HG03558 (cell line): ENCODE data around the gene DOK7.

Experiments used
- ATAC-seq: cut with Tn5 transposase; IDR thresholded peaks from one replicate; pipeline ENCODE4 v1.9.1; 2021; ENCODE audit warnings: moderate number of reproducible peaks; ENCODE audit not compliant: unreplicated experiment; ENCODE audit errors: extremely low read depth

DOK7 gene

DNA sequence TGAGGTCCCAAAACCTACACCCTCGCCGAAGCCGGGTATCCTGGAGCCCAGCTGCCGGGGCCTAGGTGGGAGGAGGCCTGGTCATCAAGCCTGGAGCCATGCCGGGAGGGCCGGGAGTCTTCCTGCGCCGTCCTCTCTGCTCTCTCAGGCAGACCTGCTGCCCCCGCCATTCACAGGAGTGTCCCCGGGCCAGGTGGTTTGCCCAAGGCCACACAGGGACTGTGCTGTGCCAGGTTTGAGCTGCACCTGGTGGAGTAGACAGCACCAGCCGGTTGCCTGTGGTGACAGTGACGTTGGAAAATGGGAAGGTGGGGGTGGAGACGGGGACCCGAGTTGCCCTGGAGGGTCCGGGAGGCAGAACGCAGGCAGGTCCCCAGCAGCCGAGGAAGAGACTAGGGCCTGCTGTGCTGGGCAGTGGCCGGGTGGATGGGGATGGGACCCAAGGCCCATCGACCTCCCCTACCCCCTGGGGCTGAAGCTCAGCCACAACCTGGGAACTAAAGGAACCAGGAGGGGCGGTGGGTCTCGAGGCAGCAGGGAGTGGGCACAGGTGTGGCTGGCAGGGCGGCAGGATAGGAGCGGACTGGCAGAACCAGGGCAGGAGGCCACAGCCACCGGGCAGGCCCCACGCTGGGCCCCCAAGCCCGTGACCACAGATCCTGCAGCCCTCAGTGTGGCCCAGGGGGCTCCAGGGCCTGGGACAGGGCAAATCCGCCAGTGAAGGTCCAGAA lies 9.5 kb downstream of the DOK7 start:
- no peak for ATAC-seq

DNA sequence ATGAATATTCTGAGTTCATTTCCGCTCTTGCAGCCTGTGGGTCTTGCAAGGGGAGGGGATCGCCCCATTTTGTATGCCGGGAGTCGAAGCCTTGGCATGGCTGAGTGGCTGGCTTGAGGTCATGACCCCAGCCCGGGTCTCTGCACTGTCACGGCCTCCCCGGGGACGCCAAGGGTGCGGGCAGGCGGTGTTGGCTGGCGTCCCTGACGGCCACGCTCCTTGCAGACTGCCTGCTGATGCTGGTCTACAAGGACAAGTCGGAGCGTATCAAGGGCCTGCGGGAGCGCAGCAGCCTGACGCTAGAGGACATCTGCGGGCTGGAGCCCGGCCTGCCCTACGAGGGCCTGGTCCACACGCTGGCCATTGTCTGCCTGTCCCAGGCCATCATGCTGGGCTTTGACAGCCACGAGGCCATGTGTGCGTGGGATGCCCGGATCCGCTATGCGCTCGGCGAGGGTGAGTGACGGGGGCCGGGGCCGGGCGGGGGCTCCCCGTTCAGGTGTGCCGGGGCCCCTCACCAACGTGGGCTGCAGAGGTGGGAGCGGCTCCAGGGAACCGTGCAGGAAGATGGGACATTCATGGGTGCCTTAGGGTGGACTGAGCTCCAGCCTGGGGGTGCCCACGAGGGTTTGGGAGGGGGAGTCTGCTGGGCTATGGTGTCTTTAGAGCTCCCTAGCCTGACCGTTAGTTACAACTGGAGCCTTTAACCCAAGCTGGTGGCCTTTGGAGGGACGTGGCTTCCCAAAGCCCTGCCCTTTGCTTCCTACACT lies 10.3 kb downstream of the DOK7 start:
- no peak for ATAC-seq

DNA sequence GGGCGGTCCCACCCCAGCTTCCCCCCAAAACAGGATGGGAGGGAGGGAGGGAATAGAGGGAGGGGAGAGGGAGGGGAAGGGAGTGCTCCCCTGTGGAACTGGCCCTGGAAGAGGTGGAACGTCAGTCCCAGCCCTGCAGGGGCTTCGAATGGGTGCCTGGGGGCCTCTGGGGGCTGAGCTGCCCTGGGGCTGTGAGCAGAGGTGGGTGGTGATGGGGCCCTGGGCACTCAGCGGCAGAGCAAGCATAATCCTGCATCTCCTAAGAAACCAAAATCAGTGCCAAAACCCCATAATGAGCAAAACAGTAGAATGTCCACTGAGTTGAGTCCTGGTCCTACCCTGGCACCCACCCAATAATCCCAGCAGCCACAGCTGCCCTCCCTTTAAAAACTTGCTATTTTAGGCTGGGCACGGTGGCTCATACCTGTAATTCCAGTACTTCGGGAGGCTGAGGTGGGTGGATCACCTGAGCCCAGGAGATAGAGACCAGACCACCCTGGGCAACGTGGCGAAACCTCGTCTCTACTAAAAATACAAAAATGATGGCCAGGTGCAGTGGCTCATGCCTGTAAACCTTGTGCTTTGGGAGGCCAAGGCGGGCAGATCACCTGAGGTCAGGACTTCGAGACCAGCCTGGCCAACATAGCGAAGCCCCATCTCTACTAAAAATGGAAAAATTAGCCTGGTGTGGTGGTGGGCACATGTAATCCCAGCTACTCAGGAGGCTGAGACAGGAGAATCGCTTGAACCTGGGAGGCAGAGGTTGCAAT lies 11.1 kb downstream of the DOK7 start:
- ATAC-seq, result no peak

- ATAC-seq, result no peak
Observed at GRCh38 chr4:3475041-3475712, 12.1 kb downstream of the DOK7 start.

GRCh38 chr4:3475713-3476260 lies 12.7 kb downstream of the DOK7 start:
- ATAC-seq, result no peak

DNA sequence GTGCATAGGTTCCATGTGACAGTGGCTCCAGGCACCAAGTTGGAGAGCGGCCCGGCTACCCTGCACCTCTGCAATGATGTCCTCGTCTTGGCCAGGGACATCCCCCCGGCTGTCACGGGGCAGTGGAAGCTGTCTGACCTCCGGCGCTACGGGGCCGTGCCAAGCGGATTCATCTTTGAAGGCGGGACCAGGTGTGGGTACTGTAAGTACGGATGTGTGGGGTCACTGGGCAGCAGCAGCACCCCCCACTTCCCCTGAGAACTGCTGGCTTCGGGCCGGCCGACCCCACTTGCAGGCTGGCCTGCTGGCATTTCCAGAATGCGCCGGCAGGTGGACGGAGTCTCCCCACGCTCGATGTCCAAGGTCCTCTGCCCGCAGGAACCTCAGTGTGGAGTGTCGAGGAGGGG lies 13.2 kb downstream of the DOK7 start:
- ATAC-seq, result no peak

- ATAC-seq, result no peak
Observed at GRCh38 chr4:3476936-3477749, 14.0 kb downstream of the DOK7 start.

DNA sequence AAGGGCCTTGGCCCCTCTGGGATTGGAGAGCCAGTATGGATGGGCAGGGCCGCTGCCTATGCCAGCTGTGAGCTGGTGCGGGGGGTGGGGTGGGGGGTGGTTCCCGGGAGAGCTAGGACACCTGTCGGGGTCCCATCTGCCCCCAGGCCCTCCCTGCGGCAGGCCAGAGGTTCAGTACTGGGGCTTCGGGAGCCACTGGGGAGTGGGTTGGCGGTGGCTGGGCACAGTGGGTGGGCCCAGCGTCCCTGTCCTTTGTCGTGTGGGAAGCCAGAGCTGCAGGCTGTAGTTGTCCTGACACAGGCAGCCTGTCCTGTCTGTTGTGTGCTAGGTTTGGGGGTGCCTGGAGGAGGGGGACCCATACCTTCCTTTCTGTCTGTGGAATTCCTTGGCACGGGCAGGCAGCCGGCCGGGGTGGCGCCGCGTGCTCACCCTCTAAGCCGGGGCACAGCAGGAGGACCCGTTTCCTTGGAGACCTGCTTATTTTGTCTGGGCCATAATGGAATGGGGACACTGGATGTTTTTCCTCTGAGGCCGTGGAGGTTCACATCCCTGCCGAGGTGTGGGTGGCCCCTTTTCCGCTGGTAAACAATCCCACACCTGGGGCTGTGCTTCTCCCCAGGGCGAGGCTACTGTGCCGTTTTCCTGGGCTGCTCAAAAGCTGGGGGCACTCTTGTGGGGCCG lies 14.8 kb downstream of the DOK7 start:
- ATAC-seq, result no peak

GRCh38 chr4:3478446-3479357 lies 15.6 kb downstream of the DOK7 start:
- no peak for ATAC-seq

- ATAC-seq, result no peak
Observed at GRCh38 chr4:3479358-3480101, 16.4 kb downstream of the DOK7 start.

GRCh38 chr4:3480528-3481112 lies 17.5 kb downstream of the DOK7 start:
- no peak for ATAC-seq

GRCh38 chr4:3481113-3481531 lies 18.0 kb downstream of the DOK7 start:
- no peak for ATAC-seq

DNA sequence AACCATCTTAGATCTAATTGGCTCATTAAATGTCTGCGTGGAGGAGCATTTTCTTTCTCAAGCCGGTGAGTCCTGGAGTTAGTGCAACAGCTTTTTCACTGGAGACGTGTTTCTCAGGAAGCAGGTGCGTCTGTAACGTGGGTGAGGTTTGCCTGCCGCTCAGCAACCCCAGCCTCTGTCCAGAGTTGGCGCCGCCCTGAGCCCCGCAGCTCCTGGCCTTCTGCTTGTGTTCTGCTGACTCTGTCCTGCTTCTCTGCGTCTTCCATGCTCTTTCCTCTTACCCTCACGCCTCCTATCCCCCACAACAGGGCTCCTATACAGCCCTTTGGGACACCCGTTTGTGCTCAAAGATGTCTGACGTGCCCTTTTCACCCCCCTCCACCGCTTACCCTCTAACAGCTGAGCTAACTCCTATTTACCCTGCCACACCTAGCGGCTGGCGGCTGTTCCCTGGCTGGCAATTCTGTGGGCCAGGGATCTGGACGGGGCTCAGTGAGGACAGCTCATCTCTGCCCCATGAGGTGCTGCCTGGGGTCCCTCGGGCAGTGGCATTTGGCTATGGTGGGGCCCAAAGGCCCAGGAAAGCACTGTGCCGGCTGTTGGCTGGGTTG lies 18.8 kb downstream of the DOK7 start:
- ATAC-seq, result no peak

DNA sequence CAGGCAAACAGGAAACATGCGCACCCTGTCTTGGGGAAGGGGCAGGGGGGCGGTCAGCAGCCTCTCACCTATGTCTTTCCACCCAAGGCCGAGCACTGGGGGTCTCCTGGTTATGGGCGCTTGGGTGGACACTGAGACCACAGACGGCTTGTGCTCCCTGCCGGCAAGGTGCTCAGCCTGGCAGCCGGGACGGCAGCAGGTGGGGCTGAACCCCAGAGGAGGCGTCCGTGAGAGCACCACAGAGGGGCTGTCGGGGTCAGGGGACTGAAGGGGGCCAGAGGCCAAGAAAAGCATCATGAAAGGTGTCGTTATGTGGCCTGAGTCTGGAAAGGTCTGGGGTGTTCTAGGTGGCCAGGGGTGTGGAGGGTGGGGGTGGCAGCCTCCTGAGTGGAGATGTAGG lies 19.6 kb downstream of the DOK7 start:
- no peak for ATAC-seq

DNA sequence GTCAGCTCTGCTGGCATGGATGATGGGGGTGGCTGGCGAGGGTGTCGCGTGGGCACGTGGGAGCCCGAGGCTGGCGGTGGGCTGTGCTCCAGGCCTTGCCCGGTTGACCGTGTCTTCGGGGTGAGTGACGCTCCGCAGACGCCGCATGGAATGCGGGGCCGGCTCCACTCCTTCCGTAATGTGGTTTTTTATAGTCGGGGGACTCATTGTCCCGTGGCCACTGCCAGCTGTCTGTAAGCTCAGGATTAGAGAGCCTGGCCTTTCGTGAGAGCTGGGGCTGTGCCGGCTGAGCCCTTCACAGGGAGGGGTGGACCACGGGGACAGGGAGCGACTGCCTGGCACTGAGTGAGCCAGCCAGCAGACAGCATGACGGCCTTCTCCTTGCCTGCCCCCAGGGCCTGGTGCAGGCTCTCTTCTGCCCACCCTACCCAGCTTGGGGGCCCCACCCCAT lies 20.4 kb downstream of the DOK7 start:
- ATAC-seq, result no peak
